HTERT RPE-1 (cell line): ENCODE results near the gene GK2.

Experiments
- in situ Hi-C: fragments of 300-500 bp; cut with MboI; formaldehyde crosslinking; loops from 4 replicates; pipeline ENCODE4 v1.14.3; 2020; ENCODE audit warnings: low sequenced_read_pairs

GK2 gene

GRCh38 chr4:79408063-79408462 lies at the start of gene GK2:
Gene GK2, minus strand, starts transcription at chr4:79408228. Its CDS starts 28 bp downstream, at chr4:79408200.
- in situ Hi-C loops, result no loop called here

GRCh38 chr4:79455216-79455615 lies 47.2 kb upstream of the GK2 start:
- in situ Hi-C loops, result no loop called here

- in situ Hi-C loops, result no loop called here
Observed at GRCh38 chr4:79454656-79455055, 46.6 kb upstream of the GK2 start.

DNA sequence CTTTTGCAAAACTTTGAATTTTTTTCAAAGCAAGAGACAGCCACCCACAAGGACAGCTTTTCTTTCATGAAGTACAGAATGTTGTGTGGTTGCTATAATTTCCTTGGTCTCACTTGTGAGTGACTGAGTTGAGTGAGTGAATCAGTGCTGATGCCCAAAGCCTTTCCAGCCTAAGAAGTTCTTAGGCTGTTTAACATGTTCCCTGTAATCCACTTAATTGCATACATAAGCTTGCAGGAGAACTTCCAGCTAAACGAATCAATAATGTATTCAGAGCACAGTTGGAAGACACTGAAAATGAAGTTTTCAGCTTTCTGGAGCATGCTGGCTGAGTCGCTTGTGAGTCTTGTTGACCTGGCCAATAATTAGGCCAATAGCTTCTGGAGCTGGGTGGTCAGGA lies 42.0 kb upstream of the GK2 start:
- in situ Hi-C loops, result no loop called here

GRCh38 chr4:79446145-79446544 lies 38.1 kb upstream of the GK2 start:
- in situ Hi-C loops, result no loop called here

- in situ Hi-C loops, result no loop called here
Observed at GRCh38 chr4:79445371-79445781, 37.3 kb upstream of the GK2 start.

- in situ Hi-C loops, result no loop called here
Observed at GRCh38 chr4:79442422-79442821, 34.4 kb upstream of the GK2 start.

DNA sequence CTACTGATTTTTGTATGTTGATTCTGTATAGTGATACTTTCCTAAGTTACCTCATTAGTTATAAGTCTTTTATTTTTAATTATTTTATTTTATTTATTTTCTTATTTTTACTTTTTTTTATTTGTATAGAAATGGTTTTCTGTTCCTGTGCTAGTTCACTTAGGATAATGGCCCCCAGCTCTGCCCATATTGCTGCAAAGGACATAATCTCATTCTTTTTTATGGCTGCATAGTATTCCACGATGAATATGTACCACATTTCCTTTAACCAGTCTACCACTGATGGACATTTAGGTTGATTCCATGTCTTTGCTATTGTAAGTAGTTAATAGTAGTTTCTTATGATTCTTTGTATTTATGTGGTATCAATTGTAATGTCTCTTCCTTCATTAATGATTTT lies 31.5 kb upstream of the GK2 start:
- in situ Hi-C loops, result no loop called here

GRCh38 chr4:79431839-79432238 lies 23.8 kb upstream of the GK2 start:
- in situ Hi-C loops, result no loop called here

DNA sequence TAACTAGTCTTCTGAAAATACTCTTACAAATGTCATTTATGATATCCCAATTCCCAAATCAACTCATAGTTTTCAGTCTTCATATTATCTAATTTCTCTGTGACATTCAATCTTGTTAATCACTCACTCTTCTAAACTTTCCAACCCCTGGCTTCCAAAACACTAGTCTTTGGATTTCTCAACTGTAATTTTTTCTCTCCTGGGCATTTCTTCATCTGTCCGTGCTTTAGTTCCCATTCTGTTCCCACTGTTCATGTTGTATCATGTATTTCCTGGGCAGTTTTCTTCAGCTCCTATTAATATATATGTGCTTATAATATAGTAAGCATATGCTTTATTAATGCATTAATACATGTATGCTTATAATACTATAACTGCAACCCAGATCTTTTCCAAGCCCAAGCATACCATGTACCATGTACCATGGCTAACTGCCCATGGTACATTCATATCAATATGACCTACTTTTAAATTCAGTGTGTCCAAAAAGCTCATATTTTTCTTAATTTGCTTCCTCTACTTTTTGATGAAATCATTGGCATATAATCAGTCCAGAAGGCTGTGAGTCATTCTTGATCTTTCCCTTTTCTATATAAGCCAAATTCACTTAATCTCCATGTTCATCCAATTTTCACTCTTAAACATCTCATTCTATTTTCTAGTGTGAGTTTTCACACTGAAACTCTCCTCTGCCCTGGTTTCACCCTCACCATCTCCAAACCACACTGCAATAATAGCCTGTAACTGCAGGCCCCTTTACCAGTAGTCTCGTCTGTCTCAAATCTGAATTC lies 21.3 kb upstream of the GK2 start:
- in situ Hi-C loops, result no loop called here

DNA sequence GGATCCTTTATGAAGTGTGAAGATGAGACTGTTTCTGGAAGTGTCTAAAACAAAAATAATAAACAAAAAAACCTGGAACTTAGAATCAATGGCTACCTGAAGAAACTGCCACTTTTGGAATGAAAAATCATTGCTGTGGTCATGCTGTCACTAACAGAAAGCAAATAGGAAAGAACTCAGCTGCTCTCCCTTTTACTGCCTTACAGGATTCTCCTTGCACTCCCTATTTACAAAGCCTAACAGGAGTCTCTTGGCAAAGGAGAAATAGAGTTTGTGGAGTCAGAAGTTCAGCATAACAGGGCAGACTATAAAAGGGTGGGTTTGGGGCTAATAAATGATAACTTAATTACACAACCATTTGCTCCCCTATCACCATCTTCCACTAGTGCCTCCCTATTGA lies 19.0 kb upstream of the GK2 start:
- in situ Hi-C loops, result no loop called here

GRCh38 chr4:79425586-79425985 lies 17.6 kb upstream of the GK2 start:
- in situ Hi-C loops, result no loop called here

- in situ Hi-C loops, result no loop called here
Observed at GRCh38 chr4:79421483-79421882, 13.5 kb upstream of the GK2 start.

- in situ Hi-C loops, result no loop called here
Observed at GRCh38 chr4:79413886-79414285, 5.9 kb upstream of the GK2 start.

- in situ Hi-C loops, result no loop called here
Observed at GRCh38 chr4:79413032-79413885, 5.2 kb upstream of the GK2 start.

DNA sequence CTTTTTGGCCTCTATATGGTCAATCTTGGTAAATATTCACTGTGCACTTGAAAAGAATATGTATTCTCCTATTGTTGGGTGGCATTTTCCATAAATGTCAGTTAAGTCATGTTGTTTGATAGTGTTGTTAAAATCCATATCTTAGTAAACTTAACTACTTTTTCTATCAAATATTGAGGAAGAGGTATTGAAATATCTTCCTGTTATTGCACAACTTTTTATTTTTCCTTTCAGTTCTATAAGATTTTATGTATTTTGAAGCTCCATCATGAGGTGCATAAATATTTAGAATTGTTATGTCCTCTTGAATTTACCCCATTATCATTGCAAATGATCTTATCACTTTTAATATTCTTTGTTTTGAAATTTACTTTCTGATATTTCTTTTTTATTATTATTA lies 3.4 kb downstream of the GK2 start:
- in situ Hi-C loops, result no loop called here

- in situ Hi-C loops, result no loop called here
Observed at GRCh38 chr4:79403356-79403755, 4.7 kb downstream of the GK2 start.

- in situ Hi-C loops, result no loop called here
Observed at GRCh38 chr4:79402332-79402851, 5.6 kb downstream of the GK2 start.

DNA sequence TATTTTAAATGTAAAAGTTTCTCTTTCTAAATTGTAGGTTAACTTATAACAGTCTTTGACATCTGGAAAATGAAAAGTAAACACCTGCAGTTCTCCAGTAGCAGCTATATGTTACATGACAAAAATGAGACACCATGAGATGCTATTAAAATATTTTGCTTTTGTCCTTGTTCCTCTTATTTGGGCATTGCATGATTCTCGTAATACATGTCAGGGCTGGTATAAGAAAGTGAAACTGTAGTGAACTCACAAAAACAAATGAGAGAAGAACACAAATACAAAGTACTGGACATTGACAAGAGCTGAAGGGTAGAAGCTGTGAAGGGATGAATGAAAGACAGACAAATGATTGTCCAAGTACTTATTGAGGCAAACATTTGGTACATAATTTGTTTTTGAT lies 9.0 kb downstream of the GK2 start:
- in situ Hi-C loops, result no loop called here

- in situ Hi-C loops, result no loop called here
Observed at GRCh38 chr4:79397951-79398350, 10.1 kb downstream of the GK2 start.

- in situ Hi-C loops, result no loop called here
Observed at GRCh38 chr4:79396794-79397193, 11.2 kb downstream of the GK2 start.

DNA sequence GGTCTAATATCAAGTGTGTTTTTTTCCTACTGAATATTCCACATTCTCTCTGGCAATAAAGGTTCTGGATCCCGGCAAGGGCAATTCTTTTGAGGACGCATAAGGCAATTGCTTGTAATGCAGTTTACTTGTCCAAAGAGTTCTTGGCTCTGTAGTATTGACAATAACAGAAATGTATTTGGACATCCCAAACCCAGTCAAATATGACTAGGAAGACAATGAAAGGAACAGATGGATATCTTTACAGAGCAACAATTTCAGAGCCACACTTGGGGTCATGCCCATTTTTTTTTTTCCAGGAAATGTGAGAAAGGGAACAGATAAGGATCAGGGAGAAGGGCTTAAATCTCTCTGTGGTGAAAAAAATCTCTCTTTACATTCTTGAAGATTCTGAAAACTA lies 12.2 kb downstream of the GK2 start:
- in situ Hi-C loops, result no loop called here
